Epithelial cell of esophagus (primary cell): ENCODE measurements around the gene TACC2.

ENCODE experiments used
- DNase-seq: peaks from one replicate; pipeline ENCODE4 v3.0.0; 2010; ENCODE audit warnings: low read depth
- H3K4me3 ChIP-seq: 2 replicates; pipeline ENCODE4 v1.5.1; 2011; ENCODE audit warnings: mild to moderate bottlenecking, low read length, control low read depth
- CTCF ChIP-seq: IDR thresholded peaks from 2 replicates; pipeline ENCODE4 v1.5.1; 2011; ENCODE audit warnings: low read depth, mild to moderate bottlenecking, low read length, control low read depth, inconsistent platforms; ENCODE audit not compliant: insufficient read depth; ENCODE audit errors: missing control alignments

Gene TACC2

GRCh38 chr10:121974019-121974534 is 14.9 kb upstream of the TACC2 start:
- no peak for TF ChIP-seq CTCF
- no peak for DNase-seq

GRCh38 chr10:121974535-121975294 is 14.2 kb upstream of the TACC2 start, which contains the start of gene NSMCE4A:
TSS of gene NSMCE4A (minus strand) at chr10:121975217. CDS start at chr10:121975165, 52 bp downstream.
- no peak for TF ChIP-seq CTCF
- H3K4me3 ChIP-seq, result peak within 1 kb of the TSS; percentile 75
- peak; percentile 76 for DNase-seq

More at GRCh38 chr10:121974019-121974534, 14.9 kb upstream of the TACC2 start:
- peak overlapping the region; percentile 75 for H3K4me3 ChIP-seq

GRCh38 chr10:121975295-121976086 is 13.5 kb upstream of the TACC2 start:
- no peak for DNase-seq
- TF ChIP-seq CTCF, result peak; percentile 29
- peak overlapping the region; percentile 75 for H3K4me3 ChIP-seq

- H3K4me3 ChIP-seq, result no peak overlapping the region
- DNase-seq, result no peak
- TF ChIP-seq CTCF, result no peak
Observed at GRCh38 chr10:121976607-121977006, 12.4 kb upstream of the TACC2 start.

- no peak for TF ChIP-seq CTCF
- no peak overlapping the region for H3K4me3 ChIP-seq
- no peak for DNase-seq
Observed at GRCh38 chr10:121978511-121978910, 10.5 kb upstream of the TACC2 start.

GRCh38 chr10:121981346-121981745 is 7.6 kb upstream of the TACC2 start:
- H3K4me3 ChIP-seq, result no peak overlapping the region
- no peak for DNase-seq
- TF ChIP-seq CTCF, result no peak

- TF ChIP-seq CTCF, result no peak
- DNase-seq, result no peak
- H3K4me3 ChIP-seq, result no peak overlapping the region
Observed at GRCh38 chr10:121983852-121984251, 5.1 kb upstream of the TACC2 start.
